ENCODE data around the gene SYCN.

Gene SYCN

GRCh38 chr19:39155741-39156140 lies 48.3 kb downstream of the SYCN start:
- DNase-seq (ENCODE audit: low spot score) = no peak

GRCh38 chr19:39155114-39155700 lies 48.9 kb downstream of the SYCN start:
- DNase-seq (ENCODE audit: low spot score) = no peak

GRCh38 chr19:39154629-39155100 lies 49.4 kb downstream of the SYCN start:
- no peak for DNase-seq (ENCODE audit: low spot score)

GRCh38 chr19:39154100-39154628 lies 49.9 kb downstream of the SYCN start:
- no peak for DNase-seq (ENCODE audit: low spot score)
